ENCODE data around the gene VCL. TPM values are rescaled to one million over a fixed set of nuclear protein-coding genes. Genes with fewer than 3 reads are reported as not detected.

Gene VCL
- total and polyA plus RNA-seq, 8 donors = 90.6 to 195 (median 98.2) TPM

GRCh38 chr10:74063256-74063655, 65.3 kb downstream of the VCL start:
- H3K27me3 ChIP-seq = no peaks in the 10 kb centered on the region
- H3K27ac ChIP-seq = no peak overlapping the region
- ATAC-seq = no peak
- DNase-seq = no peak
- H3K4me3 ChIP-seq = no peak overlapping the region
- TF ChIP-seq CTCF (IDR thresholded peaks at IDR 0.05) = no peak
- H3K9me3 ChIP-seq = peaks cover 0 to 6% of the 10 kb centered on the region in 2 donors
- intact Hi-C loops (cut with DNase I) = no loop called here
- peaks cover 0 to 13% of the 10 kb centered on the region in 2 donors for H3K4me1 ChIP-seq
- peaks cover 0 to 32% of the 10 kb centered on the region in 2 donors for H3K36me3 ChIP-seq

- intact Hi-C loops (cut with DNase I) = no loop called here
- peak; percentile 16 for ATAC-seq
Measured at GRCh38 chr10:74067373-74068352, 69.7 kb downstream of the VCL start.

GRCh38 chr10:74071157-74071556, 73.2 kb downstream of the VCL start:
- intact Hi-C loops (cut with DNase I) = no loop called here
- Histone ChIP-seq H3K36me3 (peaks cover 0 to 51% of the 10 kb centered on the region in 2 donors), H3K4me3 (no peak overlapping the region), H3K4me1 (peaks cover 0 to 2% of the 10 kb centered on the region in 2 donors), H3K9me3 (no peaks in the 10 kb centered on the region), H3K27ac (no peak overlapping the region), H3K27me3 (no peaks in the 10 kb centered on the region)
- no peak for TF ChIP-seq CTCF (IDR thresholded peaks at IDR 0.05)
- ATAC-seq = peak; percentile 37
- DNase-seq = no peak

More at GRCh38 chr10:74067373-74068352, 69.7 kb downstream of the VCL start:
- Histone ChIP-seq H3K27me3 (no peaks in the 10 kb centered on the region), H3K4me3 (no peak overlapping the region), H3K4me1 (no peaks in the 10 kb centered on the region), H3K27ac (no peak overlapping the region), H3K36me3 (peaks cover 0 to 47% of the 10 kb centered on the region in 2 donors), H3K9me3 (peaks cover 0 to 6% of the 10 kb centered on the region in 2 donors)
- TF ChIP-seq CTCF (IDR thresholded peaks at IDR 0.05) = no peak
- peak in 1 of 4 donors; percentile 58 for DNase-seq

GRCh38 chr10:74072503-74072902, 74.6 kb downstream of the VCL start:
- no peak for ATAC-seq
- Histone ChIP-seq H3K27ac (no peak overlapping the region), H3K27me3 (no peaks in the 10 kb centered on the region), H3K9me3 (no peaks in the 10 kb centered on the region), H3K4me1 (peaks cover 0 to 6% of the 10 kb centered on the region in 2 donors), H3K36me3 (peaks cover 0 to 65% of the 10 kb centered on the region in 2 donors), H3K4me3 (no peak overlapping the region)
- DNase-seq = no peak
- intact Hi-C loops (cut with DNase I) = no loop called here
- no peak for TF ChIP-seq CTCF (IDR thresholded peaks at IDR 0.05)

- TF ChIP-seq CTCF (IDR thresholded peaks at IDR 0.05) = no peak
- Histone ChIP-seq H3K4me3 (no peak overlapping the region), H3K27ac (no peak overlapping the region), H3K36me3 (peaks cover 0 to 58% of the 10 kb centered on the region in 2 donors), H3K9me3 (no peaks in the 10 kb centered on the region), H3K4me1 (peaks cover 6 to 27% of the 10 kb centered on the region in 2 donors), H3K27me3 (no peaks in the 10 kb centered on the region)
- intact Hi-C loops (cut with DNase I) = no loop called here
- ATAC-seq = no peak
- DNase-seq = no peak
Measured at GRCh38 chr10:74075906-74076305, 78.0 kb downstream of the VCL start.
